Measurements from ENCODE around the gene SPIRE2. TPM values are rescaled to one million over a fixed set of nuclear protein-coding genes. Genes with fewer than 3 reads are reported as not detected.
A peak's percentile ranks its signal among the peaks of the same experiment; 100 is the strongest.

Gene SPIRE2
- total and polyA plus RNA-seq, 2 of the 13 experiments (the other 11 are each of a cell fraction or from before 2014, with no cell fraction given): 13.3 to 37.5 TPM

DNA sequence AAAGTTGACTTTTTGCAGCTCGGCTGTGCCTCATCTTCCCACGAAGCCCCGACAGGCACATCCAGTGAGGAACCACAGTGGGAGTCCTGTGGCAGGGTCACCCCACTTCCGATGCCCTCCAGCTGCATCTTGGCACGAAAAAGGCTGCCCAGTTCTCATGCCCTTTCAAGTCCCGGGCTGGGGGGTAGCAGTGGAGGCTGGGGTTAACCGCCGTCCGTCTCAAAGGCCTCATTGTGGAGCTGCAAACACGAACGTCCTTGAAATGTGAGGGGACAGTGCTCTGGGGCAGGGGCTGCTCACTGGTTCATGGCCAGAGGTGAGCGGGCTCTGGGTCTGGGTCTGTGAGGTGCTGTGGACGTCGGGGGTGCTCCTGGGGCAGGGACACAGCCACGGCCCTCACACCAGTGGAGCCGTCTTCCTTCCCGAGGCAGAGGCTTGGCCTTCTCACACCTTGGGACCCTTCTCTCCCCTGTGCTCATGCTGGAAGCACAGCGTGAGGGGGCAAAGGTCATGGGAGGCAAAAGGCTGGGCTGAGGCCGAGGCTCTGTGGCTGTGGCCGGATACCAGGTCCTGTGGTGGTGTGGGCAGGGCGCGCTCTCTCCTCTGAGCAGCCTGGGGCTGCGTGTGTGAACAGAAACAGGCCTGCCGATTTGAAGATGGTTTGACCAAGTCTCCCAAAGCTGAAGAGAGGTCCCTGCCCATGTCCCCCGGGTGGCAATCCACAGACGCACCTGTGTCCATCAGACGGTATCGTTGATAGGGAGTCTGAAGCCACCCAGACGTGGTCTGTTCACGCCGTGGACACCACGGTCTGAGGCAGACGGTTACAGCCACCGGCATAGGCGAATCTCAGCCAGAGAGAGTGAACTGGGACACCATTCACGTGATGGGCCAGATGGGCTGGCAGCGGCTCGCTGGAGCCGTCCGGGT lies 87.3 kb downstream of the SPIRE2 start (continued):
- TF ChIP-seq SP4 (CRISPR knock-in tag; IDR thresholded peaks at IDR 0.05) (no peak; the same call in 1 of the 2 replicates), EP300 (IDR thresholded peaks at IDR 0.05; ENCODE audit: low read depth in 2 of 2, low read length in 2 of 2) (peak in 1 of 2 experiments; percentile 59; a peak in 1 of 4 replicates), EP300 (CRISPR knock-in tag; IDR thresholded peaks at IDR 0.05; ENCODE audit: borderline replicate concordance) (no peak), PHF21A (CRISPR knock-in tag; IDR thresholded peaks at IDR 0.05) (peak; percentile 97), CBX2 (IDR thresholded peaks at IDR 0.05; ENCODE audit: low read depth, low read length) (no peak), CBX2 (CRISPR knock-in tag; IDR thresholded peaks at IDR 0.05; ENCODE audit: low read depth) (no peak), MIXL1 (CRISPR knock-in tag; IDR thresholded peaks at IDR 0.05) (peak; percentile 56; the same call in 1 of the 2 replicates), ZNF788 (CRISPR knock-in tag; IDR thresholded peaks at IDR 0.05; ENCODE audit: borderline replicate concordance) (peak; percentile 94), ZNF282 (IDR thresholded peaks at IDR 0.05; ENCODE audit: partially characterized antibody) (no peak), ZFX (CRISPR knock-in tag; IDR thresholded peaks at IDR 0.05; ENCODE audit: low read depth) (peak; percentile 96), FOXK1 (CRISPR knock-in tag; IDR thresholded peaks at IDR 0.05; ENCODE audit: borderline replicate concordance, low read depth) (no peak), DMAP1 (CRISPR knock-in tag; IDR thresholded peaks at IDR 0.05) (peak; percentile 62; the same call in 1 of the 2 replicates), REL (CRISPR knock-in tag; conservative IDR thresholded peaks at IDR 0.05) (peak; percentile 64; the same call in 1 of the 2 replicates), RAD51 (IDR thresholded peaks at IDR 0.05; ENCODE audit: borderline replicate concordance) (no peak)
- TF ChIP-seq, protein P1, sequence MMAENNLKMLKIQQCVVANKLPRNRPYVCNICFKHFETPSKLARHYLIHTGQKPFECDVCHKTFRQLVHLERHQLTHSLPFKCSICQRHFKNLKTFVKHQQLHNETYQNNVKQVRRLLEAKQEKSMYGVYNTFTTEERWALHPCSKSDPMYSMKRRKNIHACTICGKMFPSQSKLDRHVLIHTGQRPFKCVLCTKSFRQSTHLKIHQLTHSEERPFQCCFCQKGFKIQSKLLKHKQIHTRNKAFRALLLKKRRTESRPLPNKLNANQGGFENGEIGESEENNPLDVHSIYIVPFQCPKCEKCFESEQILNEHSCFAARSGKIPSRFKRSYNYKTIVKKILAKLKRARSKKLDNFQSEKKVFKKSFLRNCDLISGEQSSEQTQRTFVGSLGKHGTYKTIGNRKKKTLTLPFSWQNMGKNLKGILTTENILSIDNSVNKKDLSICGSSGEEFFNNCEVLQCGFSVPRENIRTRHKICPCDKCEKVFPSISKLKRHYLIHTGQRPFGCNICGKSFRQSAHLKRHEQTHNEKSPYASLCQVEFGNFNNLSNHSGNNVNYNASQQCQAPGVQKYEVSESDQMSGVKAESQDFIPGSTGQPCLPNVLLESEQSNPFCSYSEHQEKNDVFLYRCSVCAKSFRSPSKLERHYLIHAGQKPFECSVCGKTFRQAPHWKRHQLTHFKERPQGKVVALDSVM (CRISPR knock-in tag; IDR thresholded peaks at IDR 0.05): peak; percentile 97
- TF ChIP-seq, protein P2, sequence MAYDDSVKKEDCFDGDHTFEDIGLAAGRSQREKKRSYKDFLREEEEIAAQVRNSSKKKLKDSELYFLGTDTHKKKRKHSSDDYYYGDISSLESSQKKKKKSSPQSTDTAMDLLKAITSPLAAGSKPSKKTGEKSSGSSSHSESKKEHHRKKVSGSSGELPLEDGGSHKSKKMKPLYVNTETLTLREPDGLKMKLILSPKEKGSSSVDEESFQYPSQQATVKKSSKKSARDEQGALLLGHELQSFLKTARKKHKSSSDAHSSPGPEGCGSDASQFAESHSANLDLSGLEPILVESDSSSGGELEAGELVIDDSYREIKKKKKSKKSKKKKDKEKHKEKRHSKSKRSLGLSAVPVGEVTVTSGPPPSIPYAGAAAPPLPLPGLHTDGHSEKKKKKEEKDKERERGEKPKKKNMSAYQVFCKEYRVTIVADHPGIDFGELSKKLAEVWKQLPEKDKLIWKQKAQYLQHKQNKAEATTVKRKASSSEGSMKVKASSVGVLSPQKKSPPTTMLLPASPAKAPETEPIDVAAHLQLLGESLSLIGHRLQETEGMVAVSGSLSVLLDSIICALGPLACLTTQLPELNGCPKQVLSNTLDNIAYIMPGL (CRISPR knock-in tag; IDR thresholded peaks at IDR 0.05; ENCODE audit: borderline replicate concordance in 1 of 2, low read depth in 1 of 2): peak; percentile 39 to 63; a peak in 3 of 4 replicates
- TF ChIP-seq, protein P3, sequence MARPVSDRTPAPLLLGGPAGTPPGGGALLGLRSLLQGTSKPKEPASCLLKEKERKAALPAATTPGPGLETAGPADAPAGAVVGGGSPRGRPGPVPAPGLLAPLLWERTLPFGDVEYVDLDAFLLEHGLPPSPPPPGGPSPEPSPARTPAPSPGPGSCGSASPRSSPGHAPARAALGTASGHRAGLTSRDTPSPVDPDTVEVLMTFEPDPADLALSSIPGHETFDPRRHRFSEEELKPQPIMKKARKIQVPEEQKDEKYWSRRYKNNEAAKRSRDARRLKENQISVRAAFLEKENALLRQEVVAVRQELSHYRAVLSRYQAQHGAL (CRISPR knock-in tag; IDR thresholded peaks at IDR 0.05; ENCODE audit: not compliant biosample characterization): no peak
- TF ChIP-seq, protein P4, sequence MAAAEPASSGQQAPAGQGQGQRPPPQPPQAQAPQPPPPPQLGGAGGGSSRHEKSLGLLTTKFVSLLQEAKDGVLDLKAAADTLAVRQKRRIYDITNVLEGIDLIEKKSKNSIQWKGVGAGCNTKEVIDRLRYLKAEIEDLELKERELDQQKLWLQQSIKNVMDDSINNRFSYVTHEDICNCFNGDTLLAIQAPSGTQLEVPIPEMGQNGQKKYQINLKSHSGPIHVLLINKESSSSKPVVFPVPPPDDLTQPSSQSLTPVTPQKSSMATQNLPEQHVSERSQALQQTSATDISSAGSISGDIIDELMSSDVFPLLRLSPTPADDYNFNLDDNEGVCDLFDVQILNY (CRISPR knock-in tag; conservative IDR thresholded peaks at IDR 0.05): no peak; the same call in 1 of the 2 replicates
- TF ChIP-seq, protein P5, sequence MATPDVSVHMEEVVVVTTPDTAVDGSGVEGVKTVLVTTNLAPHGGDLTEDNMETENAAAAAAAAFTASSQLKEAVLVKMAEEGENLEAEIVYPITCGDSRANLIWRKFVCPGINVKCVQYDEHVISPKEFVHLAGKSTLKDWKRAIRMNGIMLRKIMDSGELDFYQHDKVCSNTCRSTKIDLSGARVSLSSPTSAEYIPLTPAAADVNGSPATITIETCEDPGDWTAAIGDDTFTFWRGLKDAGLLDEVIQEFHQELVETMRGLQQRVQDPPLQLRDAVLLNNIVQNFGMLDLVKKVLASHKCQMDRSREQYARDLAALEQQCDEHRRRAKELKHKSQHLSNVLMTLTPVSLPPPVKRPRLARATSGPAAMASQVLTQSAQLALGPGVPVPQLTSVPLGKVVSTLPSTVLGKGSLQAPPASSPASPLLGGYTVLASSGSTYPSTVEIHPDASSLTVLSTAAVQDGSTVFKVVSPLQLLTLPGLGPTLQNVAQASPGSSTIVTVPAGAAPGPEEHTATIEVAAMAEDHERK (CRISPR knock-in tag; IDR thresholded peaks at IDR 0.05; ENCODE audit: low read depth): no peak
- TF ChIP-seq, protein P6, sequence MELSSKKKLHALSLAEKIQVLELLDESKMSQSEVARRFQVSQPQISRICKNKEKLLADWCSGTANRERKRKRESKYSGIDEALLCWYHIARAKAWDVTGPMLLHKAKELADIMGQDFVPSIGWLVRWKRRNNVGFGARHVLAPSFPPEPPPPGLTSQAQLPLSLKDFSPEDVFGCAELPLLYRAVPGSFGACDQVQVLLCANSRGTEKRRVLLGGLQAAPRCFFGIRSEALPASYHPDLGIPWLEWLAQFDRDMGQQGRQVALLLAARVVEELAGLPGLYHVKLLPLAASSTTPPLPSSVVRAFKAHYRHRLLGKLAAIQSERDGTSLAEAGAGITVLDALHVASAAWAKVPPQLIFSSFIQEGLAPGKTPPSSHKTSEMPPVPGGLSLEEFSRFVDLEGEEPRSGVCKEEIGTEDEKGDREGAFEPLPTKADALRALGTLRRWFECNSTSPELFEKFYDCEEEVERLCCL (CRISPR knock-in tag; IDR thresholded peaks at IDR 0.05; ENCODE audit: borderline replicate concordance): no peak

Measured in HepG2 (cell line).